SK-N-MC (cell line): ENCODE results near the gene CCL3.
"Not testable (repeated sequence)": the region's sequence is repeated elsewhere in the genome, so short reads cannot be mapped to it uniquely, and the experiment has no call there.

ENCODE experiments used
- DNase-seq: peaks from one replicate; pipeline ENCODE4 v3.0.0-alpha.2; 2011; ENCODE audit warnings: low read depth, low spot score
- H3K27ac ChIP-seq: fragments of 200-600 bp; sonication (generic); 2 replicates; pipeline ENCODE4 v1.5.1; 2016; ENCODE audit warnings: mixed run types
- H3K36me3 ChIP-seq: fragments of 200-600 bp; sonication (generic); 2 replicates; pipeline ENCODE4 v1.6.1; 2017; ENCODE audit warnings: antibody characterized with exemption, low read length, mixed read lengths; ENCODE audit not compliant: insufficient read depth
- H3K4me3 ChIP-seq: fragments of 200-600 bp; sonication (generic); 2 replicates; pipeline ENCODE4 v1.5.1; 2016
- H3K9ac ChIP-seq: fragments of 200-600 bp; sonication (generic); 2 replicates; pipeline ENCODE4 v1.8.0; 2017; ENCODE audit warnings: mixed run types, mixed read lengths; ENCODE audit not compliant: insufficient read length
- H3K9me3 ChIP-seq: fragments of 200-600 bp; sonication (generic); 2 replicates; pipeline ENCODE4 v1.6.1; 2017; ENCODE audit warnings: low read depth, mild to moderate bottlenecking, antibody characterized with exemption, low read length, moderate library complexity, mixed read lengths
- EZH2 ChIP-seq: fragments of 200-600 bp; sonication (generic); IDR thresholded peaks from one replicate; pipeline ENCODE4 v1.6.1; 2017; ENCODE audit warnings: antibody characterized with exemption
- FOXP2 ChIP-seq: optimal IDR thresholded peaks from 2 replicates; pipeline ENCODE3; 2011; ENCODE audit warnings: mild to moderate bottlenecking, moderate library complexity; ENCODE audit not compliant: insufficient read depth; ENCODE audit errors: extremely low read length, control extremely low read depth
- POLR2AphosphoS5 ChIP-seq: IDR thresholded peaks from 2 replicates; pipeline ENCODE4 v1.6.1; 2012; ENCODE audit warnings: mild to moderate bottlenecking, low read depth, low read length, borderline replicate concordance

Gene CCL3

DNA sequence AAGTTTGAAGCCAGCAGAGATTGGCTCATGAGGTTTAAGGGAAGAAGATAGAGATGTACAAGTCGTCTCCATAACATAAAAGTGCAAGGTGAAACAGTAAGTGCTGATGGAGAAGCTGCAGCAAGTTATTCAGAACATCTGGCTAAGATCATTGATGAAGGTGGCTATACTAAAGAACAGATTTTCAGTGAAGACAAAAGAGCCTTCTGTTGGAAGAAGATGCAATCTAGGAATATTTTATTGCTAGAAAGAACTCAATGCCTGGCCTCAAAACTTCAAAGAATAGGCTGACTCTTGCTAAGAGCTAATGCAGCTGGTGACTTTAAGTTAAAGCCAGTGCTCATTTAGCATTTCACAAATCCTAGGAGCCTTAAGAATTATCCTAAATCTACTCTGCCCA is 39.7 kb upstream of the CCL3 start:
- no peak overlapping the region for H3K9ac ChIP-seq
- no peak overlapping the region for H3K4me3 ChIP-seq
- H3K27ac ChIP-seq, result no peak overlapping the region
- TF ChIP-seq POLR2AphosphoS5 (no peak), FOXP2 (no peak), EZH2 (no peak)
- H3K36me3 ChIP-seq, result no peaks in the 10 kb centered on the region
- no peaks in the 10 kb centered on the region for H3K9me3 ChIP-seq
- no peak for DNase-seq

DNA sequence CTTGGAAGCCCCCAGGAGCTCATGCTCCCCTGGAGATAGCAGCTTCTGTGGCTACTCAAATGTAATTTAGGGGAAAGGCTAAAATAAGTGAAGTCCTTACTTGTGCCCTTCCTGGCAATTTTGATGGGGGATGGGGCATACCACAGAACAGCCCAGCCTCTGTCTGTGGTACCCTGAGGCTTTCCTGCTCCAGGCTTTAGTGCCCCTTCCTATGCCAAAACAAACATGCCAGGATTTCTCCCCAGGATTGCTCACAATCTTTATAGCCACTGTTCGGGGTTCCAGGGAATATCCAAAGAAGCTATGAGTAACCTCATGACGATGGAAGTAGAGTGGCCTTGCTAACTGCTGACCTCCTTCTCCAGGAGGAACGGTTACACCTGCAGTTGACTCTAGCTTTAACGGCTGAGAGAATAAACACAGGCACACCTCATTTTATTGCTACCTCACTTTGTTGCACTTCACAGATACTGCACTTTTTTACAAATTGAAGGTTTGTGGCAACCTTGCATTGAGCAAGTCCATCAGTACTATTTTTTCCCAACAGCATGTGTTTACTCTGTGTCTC is 38.6 kb upstream of the CCL3 start:
- no peak for TF ChIP-seq POLR2AphosphoS5
- TF ChIP-seq FOXP2, result no peak
- TF ChIP-seq EZH2, result no peak
- no peak overlapping the region for H3K4me3 ChIP-seq

DNA sequence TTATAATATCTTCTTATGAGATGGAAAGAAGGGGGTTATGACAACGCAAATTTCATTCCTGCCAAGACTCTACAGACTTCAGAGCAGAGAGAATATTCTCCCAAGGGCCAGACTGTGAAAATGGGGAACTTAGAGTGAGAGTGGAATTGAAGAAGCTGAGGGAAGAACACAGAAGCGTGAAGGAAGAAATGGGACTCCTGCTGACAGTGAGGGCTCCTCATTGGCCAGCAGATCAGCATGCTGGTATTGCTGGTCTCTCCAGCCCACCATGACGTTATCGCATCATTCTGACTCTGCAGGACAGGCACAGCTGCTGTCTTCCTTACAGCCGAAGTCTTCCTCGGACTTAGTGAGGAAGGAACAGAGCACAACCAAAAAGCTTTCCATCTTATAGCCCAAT is 38.0 kb upstream of the CCL3 start:
- DNase-seq, result no peak
- H3K27ac ChIP-seq, result no peak overlapping the region
- no peak for TF ChIP-seq FOXP2
- H3K9me3 ChIP-seq, result no peaks in the 10 kb centered on the region
- H3K36me3 ChIP-seq, result no peaks in the 10 kb centered on the region
- H3K4me3 ChIP-seq, result no peak overlapping the region
- no peak overlapping the region for H3K9ac ChIP-seq

More for the DNA sequence above, 38.6 kb upstream of the CCL3 start:
- H3K9ac ChIP-seq, result no peak overlapping the region
- no peak for DNase-seq
- H3K9me3 ChIP-seq, result no peaks in the 10 kb centered on the region
- H3K27ac ChIP-seq, result no peak overlapping the region
- no peaks in the 10 kb centered on the region for H3K36me3 ChIP-seq

DNA sequence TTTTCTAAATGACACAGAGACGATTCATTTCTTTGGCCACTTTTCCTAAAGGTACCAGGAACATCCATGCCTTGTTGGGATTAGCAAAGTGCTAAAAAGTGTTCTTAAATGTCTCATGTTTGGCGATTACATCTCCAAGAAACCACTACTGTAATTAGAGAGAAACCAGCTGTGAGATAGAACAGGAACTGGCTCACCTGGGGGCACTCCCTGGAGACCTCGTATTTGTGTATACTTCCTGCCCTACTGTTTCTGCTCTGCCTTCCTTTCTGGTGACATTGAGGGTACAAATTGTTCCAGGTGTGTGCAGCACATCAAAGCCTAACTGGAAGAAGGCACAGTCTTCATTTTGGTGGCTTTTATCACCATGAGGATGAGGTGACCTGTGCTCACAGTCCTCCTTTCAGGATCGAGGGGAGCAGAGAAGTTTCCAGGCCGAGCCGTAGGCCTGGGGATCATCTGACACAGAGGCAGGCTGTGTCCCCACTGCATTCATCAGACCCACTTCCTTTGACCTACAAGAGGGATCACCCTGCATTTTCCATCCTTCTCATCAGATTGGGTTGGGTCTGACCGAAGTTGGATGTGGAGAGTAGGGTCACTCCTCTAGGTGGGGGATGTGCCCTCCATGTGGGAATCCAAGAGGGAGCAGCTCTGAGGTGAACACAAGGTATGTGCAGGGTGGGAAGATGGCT is 37.4 kb upstream of the CCL3 start:
- no peak overlapping the region for H3K27ac ChIP-seq
- no peak for TF ChIP-seq POLR2AphosphoS5
- no peak for TF ChIP-seq EZH2
- TF ChIP-seq FOXP2, result no peak

DNA sequence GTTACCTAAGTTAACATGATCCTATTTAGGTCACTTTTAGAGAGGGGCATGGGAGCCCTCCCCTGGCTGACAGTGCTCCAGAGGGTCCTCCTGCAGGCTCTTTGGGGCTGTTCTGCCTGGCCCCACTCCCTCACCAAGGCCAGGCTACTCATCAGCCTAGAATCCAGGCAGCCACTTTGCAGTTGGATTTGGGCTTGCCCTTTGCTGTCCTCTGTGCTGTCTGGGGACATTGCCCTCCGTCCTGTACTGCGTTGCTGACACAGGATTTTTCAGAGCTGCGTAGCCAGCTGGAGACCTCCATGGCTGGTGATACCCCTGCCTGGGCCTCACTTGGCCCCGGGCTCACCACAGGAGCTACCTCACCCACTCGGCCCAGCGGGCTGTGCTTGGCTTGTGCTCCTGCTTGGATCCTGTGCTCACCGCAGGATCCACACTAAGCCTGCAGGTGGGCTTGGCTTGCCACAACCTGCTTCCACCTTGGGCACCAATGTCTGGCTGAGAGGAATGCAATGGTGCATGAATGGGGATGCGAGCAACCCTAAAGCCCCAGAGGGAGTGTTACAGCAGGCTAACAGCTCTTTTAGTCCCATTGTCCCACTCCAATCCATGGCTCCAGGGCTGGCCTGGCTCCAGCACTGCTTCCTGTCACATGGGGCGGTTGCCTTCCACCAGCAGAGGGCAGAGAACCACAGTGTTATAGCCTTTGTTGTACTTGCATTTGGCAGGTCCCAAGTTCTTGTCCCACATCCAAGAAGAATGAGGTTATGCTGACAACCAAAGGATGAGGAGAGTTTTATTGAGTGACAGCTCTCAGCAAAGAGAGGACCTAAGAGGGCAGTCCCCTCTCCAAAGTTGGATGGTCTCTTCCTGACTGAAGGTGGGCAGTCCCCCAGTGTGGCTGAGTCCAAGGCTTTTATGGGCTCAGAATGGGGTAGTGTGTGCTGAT is 35.2 kb upstream of the CCL3 start:
- no peaks in the 10 kb centered on the region for H3K9me3 ChIP-seq
- no peak for DNase-seq
- no peak overlapping the region for H3K27ac ChIP-seq
- no peak overlapping the region for H3K9ac ChIP-seq
- no peak for TF ChIP-seq POLR2AphosphoS5
- H3K36me3 ChIP-seq, result no peaks in the 10 kb centered on the region
- H3K4me3 ChIP-seq, result no peak overlapping the region

More for the DNA sequence above, 37.4 kb upstream of the CCL3 start:
- no peak for DNase-seq
- Histone ChIP-seq H3K36me3 (no peaks in the 10 kb centered on the region), H3K9me3 (no peaks in the 10 kb centered on the region), H3K4me3 (no peak overlapping the region), H3K9ac (no peak overlapping the region)

DNA sequence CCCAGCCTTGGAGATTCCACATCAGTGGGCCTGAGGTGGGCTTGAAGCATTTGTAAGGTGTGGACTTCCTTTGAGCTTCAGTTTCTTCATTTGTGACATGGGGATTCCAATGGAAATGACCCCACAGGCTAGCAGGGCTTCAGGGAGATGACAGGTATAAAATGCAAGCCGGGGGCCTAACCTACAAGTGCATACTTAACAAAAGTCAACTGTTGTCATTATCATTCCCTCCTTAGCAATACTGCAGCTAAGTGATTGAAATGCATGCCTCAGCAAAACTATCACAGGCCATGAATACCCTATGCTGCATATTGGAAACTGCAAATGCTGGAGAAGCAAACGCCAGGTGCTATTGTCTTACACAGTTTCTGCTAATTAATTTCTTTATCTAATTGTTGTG is 33.5 kb upstream of the CCL3 start:
- Histone ChIP-seq H3K9ac (no peak overlapping the region), H3K36me3 (no peaks in the 10 kb centered on the region), H3K4me3 (no peak overlapping the region), H3K9me3 (no peaks in the 10 kb centered on the region), H3K27ac (no peak overlapping the region)
- DNase-seq, result no peak
- TF ChIP-seq POLR2AphosphoS5 (no peak), FOXP2 (no peak), EZH2 (no peak)

DNA sequence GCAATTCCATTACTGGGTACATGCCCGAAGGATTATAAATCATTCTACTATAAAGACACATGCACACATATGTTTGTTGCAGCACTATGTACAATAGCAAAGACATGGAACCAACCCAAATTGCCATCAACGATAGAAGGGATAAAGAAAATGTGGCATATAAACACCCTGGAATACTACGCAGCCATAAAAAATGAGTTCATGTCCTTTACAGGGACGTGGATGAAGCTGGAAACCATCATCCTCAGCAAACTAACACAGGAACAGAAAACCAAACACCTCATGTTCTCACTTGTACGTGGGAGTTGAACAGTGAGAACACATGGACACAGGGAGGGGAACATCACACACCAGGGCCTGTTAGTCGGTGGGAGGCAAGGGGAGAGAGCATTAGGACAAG is 31.2 kb upstream of the CCL3 start:
- H3K27ac ChIP-seq, H3K9me3 ChIP-seq, H3K36me3 ChIP-seq, DNase-seq, H3K4me3 ChIP-seq, H3K9ac ChIP-seq: not testable (repeated sequence)

DNA sequence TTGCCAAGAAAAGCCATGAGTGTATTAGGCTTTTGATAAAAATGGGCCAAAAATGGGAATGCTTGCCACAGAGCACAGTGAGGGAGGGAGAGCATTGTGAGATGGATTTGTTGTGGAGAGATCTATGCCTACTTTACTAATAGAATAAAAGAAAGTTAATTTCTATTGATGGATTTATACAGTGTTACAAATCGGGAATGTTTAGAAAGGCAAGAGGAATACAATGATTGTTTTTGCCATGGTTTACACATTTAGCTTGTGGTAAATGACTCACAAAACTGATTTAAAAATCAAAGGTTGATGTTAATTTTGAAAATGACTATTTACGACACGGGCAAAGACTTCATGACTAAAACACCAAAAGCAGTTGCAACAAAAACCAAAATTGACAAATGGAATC is 30.3 kb upstream of the CCL3 start:
- TF ChIP-seq EZH2, result no peak
- TF ChIP-seq POLR2AphosphoS5, result no peak
- no peak for TF ChIP-seq FOXP2
- Histone ChIP-seq H3K4me3 (no peak overlapping the region), H3K27ac (no peak overlapping the region), H3K9me3 (no peaks in the 10 kb centered on the region), H3K36me3 (no peaks in the 10 kb centered on the region), H3K9ac (no peak overlapping the region)
- no peak for DNase-seq
